PFSK-1 (cell line): Measurements from ENCODE around the gene NUDT16.

ENCODE experiments used
- FOXP2 ChIP-seq: optimal IDR thresholded peaks from 2 replicates; pipeline ENCODE3; 2011; ENCODE audit warnings: borderline replicate concordance, control low read depth, inconsistent platforms; ENCODE audit not compliant: insufficient read depth; ENCODE audit errors: extremely low read length, extremely low read depth
- POLR2AphosphoS5 ChIP-seq: IDR thresholded peaks from 2 replicates; pipeline ENCODE4 v1.6.1; 2012; ENCODE audit warnings: low read depth, mild to moderate bottlenecking, control low read depth, low read length, moderate library complexity
- SIN3A ChIP-seq: IDR thresholded peaks from 2 replicates; pipeline ENCODE4 v1.6.1; 2012; ENCODE audit warnings: mild to moderate bottlenecking, low read length, moderate library complexity, borderline replicate concordance; ENCODE audit not compliant: insufficient read depth
- TAF1 ChIP-seq: IDR thresholded peaks from 2 replicates; pipeline ENCODE4 v1.6.1; 2012; ENCODE audit warnings: low read length, control low read depth, borderline replicate concordance; ENCODE audit not compliant: insufficient read depth
- TF ChIP-seq, protein P1 (sequence below), 2 experiments: IDR thresholded peaks; 2 replicates each; pipeline versions ENCODE4 v1.6.1 to v1.8.0; 2011 to 2012; ENCODE audit warnings: low read depth in 2 of 2, low read length in 2 of 2, control low read depth in 1 of 2, inconsistent platforms in 1 of 2, mild to moderate bottlenecking in 1 of 2, moderate library complexity in 1 of 2; ENCODE audit not compliant: insufficient read depth in 1 of 2

DNA sequence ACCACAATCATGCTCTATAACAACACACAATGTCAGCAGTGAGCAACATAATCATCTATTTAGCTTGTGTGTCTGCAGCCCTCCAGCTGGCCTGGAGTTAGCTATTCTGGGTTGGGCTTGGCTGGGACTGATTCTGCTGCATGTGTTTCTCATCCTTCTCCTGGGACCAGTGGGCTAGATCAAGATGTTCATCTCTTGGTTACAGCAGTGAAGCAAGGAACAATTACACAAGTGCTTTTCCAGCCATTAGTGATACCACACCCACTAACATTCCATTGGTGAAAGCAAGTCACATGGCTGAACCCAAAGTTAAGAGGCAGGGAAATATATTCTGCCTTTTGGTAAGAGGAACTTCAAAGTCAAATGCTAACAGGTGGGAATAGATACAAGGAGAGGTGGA is 14.6 kb downstream of the NUDT16 start:
- TF ChIP-seq POLR2AphosphoS5 (no peak), SIN3A (no peak), TAF1 (no peak), FOXP2 (no peak)
- TF ChIP-seq, protein P1, sequence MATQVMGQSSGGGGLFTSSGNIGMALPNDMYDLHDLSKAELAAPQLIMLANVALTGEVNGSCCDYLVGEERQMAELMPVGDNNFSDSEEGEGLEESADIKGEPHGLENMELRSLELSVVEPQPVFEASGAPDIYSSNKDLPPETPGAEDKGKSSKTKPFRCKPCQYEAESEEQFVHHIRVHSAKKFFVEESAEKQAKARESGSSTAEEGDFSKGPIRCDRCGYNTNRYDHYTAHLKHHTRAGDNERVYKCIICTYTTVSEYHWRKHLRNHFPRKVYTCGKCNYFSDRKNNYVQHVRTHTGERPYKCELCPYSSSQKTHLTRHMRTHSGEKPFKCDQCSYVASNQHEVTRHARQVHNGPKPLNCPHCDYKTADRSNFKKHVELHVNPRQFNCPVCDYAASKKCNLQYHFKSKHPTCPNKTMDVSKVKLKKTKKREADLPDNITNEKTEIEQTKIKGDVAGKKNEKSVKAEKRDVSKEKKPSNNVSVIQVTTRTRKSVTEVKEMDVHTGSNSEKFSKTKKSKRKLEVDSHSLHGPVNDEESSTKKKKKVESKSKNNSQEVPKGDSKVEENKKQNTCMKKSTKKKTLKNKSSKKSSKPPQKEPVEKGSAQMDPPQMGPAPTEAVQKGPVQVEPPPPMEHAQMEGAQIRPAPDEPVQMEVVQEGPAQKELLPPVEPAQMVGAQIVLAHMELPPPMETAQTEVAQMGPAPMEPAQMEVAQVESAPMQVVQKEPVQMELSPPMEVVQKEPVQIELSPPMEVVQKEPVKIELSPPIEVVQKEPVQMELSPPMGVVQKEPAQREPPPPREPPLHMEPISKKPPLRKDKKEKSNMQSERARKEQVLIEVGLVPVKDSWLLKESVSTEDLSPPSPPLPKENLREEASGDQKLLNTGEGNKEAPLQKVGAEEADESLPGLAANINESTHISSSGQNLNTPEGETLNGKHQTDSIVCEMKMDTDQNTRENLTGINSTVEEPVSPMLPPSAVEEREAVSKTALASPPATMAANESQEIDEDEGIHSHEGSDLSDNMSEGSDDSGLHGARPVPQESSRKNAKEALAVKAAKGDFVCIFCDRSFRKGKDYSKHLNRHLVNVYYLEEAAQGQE (IDR thresholded peaks at IDR 0.05; ENCODE audit: insufficient read depth in 1 of 2, low read depth in 2 of 2, low read length in 2 of 2), result no peak
